ENCODE results near the gene DLGAP3.
"Not testable (repeated sequence)": the region's sequence is repeated elsewhere in the genome, so short reads cannot be mapped to it uniquely, and the experiment has no call there.

The DLGAP3 gene

GRCh38 chr1:34975338-34975737 lies 45.9 kb upstream of the DLGAP3 start:
- no peak for TF ChIP-seq CTCF (IDR thresholded peaks at IDR 0.05; ENCODE audit: low read depth, low read length)

GRCh38 chr1:34974626-34975025 lies 45.2 kb upstream of the DLGAP3 start:
- H3K9me3 ChIP-seq (ENCODE audit: severe bottlenecking): no peaks in the 10 kb centered on the region
- H3K27me3 ChIP-seq (ENCODE audit: insufficient read depth, low read depth, severe bottlenecking): no peaks in the 10 kb centered on the region
- no peak for TF ChIP-seq CTCF (IDR thresholded peaks at IDR 0.05; ENCODE audit: low read depth, low read length)
- H3K36me3 ChIP-seq: no peaks in the 10 kb centered on the region
- no peak for DNase-seq
- H3K4me3 ChIP-seq (ENCODE audit: low read depth, low read length): no peak overlapping the region
- H3K27ac ChIP-seq: no peak overlapping the region

More at GRCh38 chr1:34975338-34975737, 45.9 kb upstream of the DLGAP3 start:
- Histone ChIP-seq H3K4me3 (ENCODE audit: low read depth, low read length) (no peak overlapping the region), H3K9me3 (ENCODE audit: severe bottlenecking) (no peaks in the 10 kb centered on the region), H3K36me3 (no peaks in the 10 kb centered on the region), H3K27ac (no peak overlapping the region), H3K27me3 (ENCODE audit: insufficient read depth, low read depth, severe bottlenecking) (no peaks in the 10 kb centered on the region)
- no peak for DNase-seq

GRCh38 chr1:34973326-34973725 lies 43.9 kb upstream of the DLGAP3 start:
- H3K4me3 ChIP-seq (ENCODE audit: low read depth, low read length): no peak overlapping the region
- H3K36me3 ChIP-seq: no peaks in the 10 kb centered on the region
- no peaks in the 10 kb centered on the region for H3K9me3 ChIP-seq (ENCODE audit: severe bottlenecking)
- no peak overlapping the region for H3K27ac ChIP-seq
- DNase-seq: no peak
- TF ChIP-seq CTCF (IDR thresholded peaks at IDR 0.05; ENCODE audit: low read depth, low read length): no peak
- no peaks in the 10 kb centered on the region for H3K27me3 ChIP-seq (ENCODE audit: insufficient read depth, low read depth, severe bottlenecking)

GRCh38 chr1:34970829-34971228 lies 41.4 kb upstream of the DLGAP3 start:
- H3K4me3 ChIP-seq (ENCODE audit: low read depth, low read length): no peak overlapping the region
- H3K9me3 ChIP-seq (ENCODE audit: severe bottlenecking): no peaks in the 10 kb centered on the region
- no peaks in the 10 kb centered on the region for H3K27me3 ChIP-seq (ENCODE audit: insufficient read depth, low read depth, severe bottlenecking)
- H3K27ac ChIP-seq: no peak overlapping the region
- peak; percentile 17 for DNase-seq
- no peaks in the 10 kb centered on the region for H3K36me3 ChIP-seq
- TF ChIP-seq CTCF (IDR thresholded peaks at IDR 0.05; ENCODE audit: low read depth, low read length): no peak

- Histone ChIP-seq H3K9me3 (ENCODE audit: severe bottlenecking) (no peaks in the 10 kb centered on the region), H3K27me3 (ENCODE audit: insufficient read depth, low read depth, severe bottlenecking) (no peaks in the 10 kb centered on the region), H3K27ac (no peak overlapping the region), H3K36me3 (no peaks in the 10 kb centered on the region), H3K4me3 (ENCODE audit: low read depth, low read length) (no peak overlapping the region)
- DNase-seq: no peak
- no peak for TF ChIP-seq CTCF (IDR thresholded peaks at IDR 0.05; ENCODE audit: low read depth, low read length)
These were observed 40.8 kb upstream of the DLGAP3 start for GRCh38 chr1:34970220-34970735.

- H3K9me3 ChIP-seq (ENCODE audit: severe bottlenecking); H3K4me3 ChIP-seq (ENCODE audit: low read depth, low read length); DNase-seq; H3K36me3 ChIP-seq; H3K27me3 ChIP-seq (ENCODE audit: insufficient read depth, low read depth, severe bottlenecking); H3K27ac ChIP-seq: not testable (repeated sequence)
These were observed 38.8 kb upstream of the DLGAP3 start for GRCh38 chr1:34968297-34968696.

- H3K27me3 ChIP-seq (ENCODE audit: insufficient read depth, low read depth, severe bottlenecking); H3K9me3 ChIP-seq (ENCODE audit: severe bottlenecking); H3K36me3 ChIP-seq; DNase-seq; H3K4me3 ChIP-seq (ENCODE audit: low read depth, low read length); H3K27ac ChIP-seq: not testable (repeated sequence)
These were observed 38.2 kb upstream of the DLGAP3 start for GRCh38 chr1:34967672-34968071.
